HG03135 (cell line): ENCODE results near the gene USP3.

Experiments used
- ATAC-seq: cut with Tn5 transposase; IDR thresholded peaks from one replicate; pipeline ENCODE4 v1.9.1; 2021; ENCODE audit warnings: mild to moderate bottlenecking, moderate library complexity; ENCODE audit not compliant: unreplicated experiment

The USP3 gene

DNA sequence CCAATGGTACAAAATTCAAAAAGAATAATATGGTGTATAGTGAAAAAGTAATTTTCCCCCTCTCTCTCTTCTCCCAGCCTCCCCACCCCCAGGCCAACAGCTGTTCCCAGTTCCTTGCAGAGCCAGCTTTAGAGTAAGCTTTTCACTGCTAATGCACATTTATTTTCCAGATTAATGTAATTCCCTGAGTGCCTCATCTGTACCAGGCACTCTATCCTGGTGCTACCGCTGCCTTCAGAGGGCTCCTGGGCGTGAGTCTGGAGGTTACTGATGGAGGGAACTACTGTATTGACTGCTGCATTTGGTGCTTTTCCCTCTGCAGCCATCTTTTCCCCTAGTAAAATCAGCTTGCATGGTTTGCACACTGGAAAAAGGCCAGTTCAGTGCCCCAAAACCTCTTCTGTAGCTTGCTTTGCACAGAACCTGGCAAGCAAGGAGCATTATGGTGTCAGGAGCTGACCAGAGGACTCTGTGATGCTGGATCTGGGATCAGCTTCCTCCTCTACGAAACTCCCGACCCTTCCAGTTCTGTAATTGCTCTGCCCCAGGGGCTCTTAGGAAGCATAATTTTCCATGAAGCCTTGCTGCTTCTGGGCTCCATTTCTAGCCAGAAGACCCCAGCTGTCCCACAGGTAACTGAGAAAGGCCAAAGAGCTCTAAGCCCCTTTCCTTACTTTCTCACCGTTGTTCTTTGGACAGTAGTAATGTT is 8.5 kb upstream of the USP3 start:
- ATAC-seq = no peak

DNA sequence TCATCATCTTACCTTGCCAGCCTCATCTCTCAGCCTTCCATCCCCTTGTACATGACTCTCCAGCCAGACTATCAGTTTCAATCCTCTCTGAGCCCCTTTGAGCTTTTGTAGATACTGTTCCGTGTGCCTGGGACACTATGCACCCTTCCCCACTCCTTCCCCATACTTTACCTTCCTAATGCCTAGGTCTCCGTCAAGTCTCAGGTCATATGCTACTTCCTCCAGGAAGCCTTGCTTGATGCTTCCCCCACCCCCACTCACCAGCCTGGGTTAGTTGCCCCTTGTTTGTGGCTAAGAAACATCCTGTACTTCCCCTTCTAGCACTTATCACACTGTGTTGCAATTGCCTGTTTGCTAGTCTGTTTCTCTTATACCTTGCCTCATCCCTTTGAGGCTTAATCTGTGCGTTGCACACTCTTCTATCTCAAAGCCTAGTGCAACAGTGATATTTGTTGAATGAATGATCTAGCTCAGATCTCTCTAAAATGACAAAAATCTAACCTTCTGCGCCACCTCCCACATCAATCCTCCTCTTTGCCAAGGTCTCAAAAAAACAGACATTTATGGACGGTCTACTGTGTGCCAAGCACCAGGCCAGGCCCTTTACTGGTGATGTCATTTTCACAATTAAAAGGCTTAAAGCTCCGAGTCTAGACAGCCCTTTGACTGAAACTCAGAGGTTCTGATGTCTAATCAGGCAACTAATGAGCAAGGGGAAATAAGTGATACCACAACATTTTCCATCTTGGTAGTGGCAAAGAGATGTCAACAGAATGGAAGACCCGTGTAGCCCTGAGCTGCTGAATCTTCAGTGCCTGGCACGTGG is 6.5 kb upstream of the USP3 start:
- no peak for ATAC-seq

DNA sequence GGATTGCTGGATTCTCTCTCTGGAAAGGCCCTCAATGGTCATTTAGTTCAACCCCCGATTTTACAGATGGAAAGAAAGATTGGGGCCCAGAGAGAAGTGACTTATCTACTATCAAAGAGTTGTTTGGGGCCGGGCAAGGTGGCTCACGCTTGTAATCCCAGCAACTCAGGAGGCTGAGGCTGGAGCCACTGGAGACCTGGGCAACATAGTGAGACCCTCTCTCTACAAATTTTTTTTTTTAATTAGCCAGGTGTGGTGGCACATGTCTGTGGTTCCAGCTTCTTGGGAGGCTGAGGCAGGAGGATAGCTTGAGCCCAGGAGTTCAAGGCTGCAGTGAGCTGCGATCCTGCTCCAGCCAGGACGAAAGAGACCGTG is 5.2 kb upstream of the USP3 start:
- no peak for ATAC-seq

DNA sequence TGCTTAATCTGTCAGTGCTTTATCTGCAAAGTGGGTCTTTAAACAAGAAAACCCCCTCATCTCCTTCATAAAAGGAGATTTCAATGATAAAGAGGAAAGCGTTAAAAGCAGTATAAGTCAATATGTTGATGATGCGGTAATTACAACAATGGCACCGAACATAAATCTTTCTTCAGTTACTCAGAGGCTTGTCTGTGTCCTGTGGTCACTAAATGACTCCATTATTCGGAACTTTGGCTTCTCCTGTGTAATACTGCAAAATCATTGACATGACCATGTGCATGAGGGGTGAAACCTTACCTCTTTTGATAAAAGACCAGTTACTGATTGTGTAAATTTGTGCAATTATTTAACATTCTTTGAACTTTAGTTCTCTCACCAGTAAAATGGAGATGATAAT is 4.8 kb upstream of the USP3 start:
- no peak for ATAC-seq

DNA sequence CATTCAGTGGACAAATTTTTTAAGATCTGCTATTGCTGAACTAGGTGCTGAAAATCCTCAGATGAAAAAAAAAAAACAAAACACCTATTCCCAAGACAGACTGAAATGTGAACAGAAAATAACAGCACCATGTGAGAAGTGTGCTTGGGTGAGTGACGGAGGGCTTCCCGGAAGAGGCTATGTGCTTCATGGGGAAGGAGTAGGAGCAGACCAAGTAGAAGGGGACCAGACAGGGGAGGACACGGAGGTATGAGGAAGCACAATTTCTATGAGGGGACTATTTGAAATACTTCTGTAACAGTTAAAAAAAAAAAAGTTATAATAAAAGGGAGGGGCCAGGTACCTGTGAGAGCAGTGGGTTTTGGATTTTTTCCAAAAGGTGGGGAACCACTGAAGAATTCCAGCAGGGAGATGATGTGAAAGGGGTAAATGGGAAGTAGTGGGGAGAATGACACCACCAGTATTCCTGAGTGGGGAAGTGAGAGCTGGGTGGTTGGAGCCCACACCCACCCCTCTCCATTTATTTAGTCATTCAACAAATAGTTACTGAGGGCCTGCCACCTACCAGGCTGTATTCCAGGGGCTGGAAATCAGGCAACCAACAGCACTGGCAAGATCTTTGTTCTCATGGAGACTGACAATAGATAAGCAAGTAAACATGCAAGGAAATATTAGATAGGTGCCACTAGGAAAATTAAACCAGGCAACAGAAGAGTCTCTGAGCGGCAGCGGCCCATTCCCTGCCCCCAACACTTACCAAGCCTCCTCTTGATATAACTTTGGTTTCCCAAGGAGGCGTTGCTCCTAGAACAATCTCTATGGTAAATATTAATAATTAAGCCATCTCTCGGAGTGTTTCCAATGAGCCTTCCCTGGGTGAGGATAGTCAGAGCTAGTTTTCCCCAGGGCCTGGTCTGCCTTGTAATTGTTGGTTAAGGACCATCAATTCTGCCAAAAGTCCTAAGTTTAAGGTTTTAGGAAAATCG is 3.8 kb upstream of the USP3 start:
- no peak for ATAC-seq

DNA sequence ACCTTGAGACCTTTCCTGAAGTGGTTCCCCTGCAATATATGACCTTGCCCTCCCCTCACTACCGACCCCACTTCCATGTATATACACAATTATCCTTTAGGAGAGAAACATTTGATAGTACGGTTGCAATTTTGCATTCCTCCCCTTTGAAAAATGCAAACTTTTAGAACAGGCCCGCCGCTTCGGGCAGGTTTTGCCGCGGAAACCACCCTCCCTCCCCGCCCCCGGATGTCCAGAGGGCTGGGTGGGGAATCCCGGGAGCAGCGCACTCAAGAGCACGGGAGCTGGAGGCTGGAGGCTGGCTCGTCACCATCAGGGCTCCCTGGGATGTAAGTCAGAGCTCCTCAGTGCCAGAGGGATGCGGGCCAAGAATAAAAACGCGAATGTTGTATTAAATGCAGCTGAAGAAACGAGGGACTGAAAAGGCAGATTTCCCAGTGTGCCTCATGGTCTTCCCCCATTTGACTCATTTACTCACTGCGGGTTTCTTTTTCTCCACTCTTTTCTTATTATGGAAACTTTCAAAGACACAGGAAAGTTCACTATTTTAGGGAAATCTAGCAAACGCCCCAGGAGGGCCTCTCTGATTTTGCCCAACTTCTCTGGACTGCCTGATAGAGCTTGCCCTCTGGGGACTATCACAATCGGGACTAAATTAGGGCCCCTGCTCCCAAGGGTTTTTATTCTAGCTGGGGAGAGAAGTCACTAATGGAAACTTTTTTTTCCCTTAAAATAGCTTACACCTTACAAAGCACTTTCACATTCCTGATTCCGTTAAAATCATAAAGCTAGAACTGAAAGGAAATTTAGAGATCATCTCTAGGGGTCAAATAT is 2.9 kb upstream of the USP3 start:
- no peak for ATAC-seq

DNA sequence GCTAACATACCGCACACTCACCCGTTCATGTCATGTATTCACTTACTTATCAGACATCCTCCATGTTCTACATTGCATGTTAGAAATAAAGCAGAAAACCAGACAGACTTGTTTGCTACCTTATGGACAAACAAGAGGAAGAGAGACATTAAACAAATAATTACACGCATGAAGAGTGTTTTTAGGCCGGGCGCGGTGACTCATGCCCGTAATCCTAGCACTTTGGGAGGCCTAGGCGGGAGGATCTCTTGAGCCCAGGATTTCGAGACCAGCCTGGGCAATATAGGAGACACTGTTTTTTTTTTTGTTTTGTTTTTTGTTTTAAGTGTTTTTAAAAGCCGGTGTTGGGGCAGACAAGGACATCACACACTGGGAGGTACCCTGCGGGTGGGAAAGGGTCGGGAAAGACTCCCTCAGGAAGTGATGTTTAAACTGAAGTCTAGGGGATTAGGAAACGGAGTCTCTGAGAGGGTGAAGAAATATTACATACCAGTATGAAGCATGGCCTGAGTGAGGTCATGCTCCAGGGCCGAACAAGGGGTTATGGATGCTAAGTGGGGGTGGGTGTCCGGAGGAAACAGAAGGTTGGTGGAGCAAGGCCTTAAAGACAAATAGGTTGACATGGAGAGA is 2.1 kb upstream of the USP3 start:
- no peak for ATAC-seq

DNA sequence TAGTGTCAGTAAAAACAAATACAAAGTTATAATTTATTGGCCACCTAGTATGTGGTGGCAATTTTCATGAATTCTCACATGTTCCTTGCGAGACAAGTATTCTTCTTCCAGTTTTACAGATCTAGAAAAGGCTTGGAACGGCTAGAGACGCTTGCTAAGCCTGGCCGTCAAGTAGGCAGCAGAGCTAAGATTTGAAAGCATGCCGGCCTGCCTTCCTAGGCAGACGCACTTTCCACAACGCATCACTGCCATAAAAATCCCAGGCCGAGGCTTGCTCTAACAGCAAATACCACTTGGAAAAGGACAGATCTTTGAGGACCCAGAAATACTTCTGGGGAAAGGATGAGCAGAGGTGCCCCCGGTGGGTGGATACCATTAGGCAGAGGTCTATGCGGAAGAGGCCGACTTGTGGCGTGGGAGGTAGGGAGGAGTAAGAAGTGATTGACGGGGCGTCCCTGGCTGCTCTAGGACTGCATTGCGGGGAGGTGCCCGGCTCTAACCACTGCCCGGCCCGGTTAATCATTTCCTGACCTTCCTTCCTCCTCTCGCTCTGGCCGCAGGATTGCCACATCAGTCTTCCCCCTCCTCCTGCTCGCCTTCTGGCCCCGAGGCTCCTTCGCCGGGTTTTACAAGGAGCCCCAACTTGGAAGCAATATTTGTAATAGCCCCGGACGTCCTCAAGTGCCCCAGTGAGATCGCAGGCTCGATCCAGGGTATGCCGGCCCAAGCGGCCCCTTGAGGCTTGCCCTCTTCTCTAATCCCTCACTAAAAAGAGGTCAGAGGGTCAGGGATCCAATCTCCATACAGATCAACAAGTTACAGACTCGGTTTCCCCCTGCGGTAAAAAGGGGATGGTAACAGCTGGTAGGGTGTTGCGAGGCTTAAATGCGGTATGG is 1.3 kb upstream of the USP3 start:
- peak; percentile 47 for ATAC-seq

DNA sequence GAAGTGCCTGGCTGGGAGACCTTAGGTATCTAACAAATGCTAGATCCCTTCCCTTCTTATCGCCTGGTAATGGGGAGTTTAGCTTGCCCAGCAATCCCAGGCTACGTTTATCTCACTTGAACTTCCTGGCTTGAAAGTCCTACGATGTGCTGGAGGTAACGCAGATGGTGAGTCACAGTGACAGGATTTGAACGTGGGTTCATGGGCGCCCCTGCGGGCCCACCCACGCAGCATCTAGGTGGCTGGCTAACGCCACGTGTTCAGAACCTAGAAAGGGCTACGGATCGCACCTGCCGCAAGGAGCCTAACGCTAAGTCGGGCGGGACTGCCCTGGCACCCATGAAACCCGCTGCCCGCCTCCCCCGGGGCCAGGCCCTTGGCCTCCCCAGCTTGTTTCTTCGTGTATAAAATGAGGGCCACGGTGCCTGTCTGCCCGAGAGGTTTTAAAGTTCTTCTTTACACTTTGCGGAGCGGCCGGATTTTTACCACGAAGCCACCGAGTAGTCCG is 600 bp upstream of the USP3 start:
- ATAC-seq = peak; percentile 24

DNA sequence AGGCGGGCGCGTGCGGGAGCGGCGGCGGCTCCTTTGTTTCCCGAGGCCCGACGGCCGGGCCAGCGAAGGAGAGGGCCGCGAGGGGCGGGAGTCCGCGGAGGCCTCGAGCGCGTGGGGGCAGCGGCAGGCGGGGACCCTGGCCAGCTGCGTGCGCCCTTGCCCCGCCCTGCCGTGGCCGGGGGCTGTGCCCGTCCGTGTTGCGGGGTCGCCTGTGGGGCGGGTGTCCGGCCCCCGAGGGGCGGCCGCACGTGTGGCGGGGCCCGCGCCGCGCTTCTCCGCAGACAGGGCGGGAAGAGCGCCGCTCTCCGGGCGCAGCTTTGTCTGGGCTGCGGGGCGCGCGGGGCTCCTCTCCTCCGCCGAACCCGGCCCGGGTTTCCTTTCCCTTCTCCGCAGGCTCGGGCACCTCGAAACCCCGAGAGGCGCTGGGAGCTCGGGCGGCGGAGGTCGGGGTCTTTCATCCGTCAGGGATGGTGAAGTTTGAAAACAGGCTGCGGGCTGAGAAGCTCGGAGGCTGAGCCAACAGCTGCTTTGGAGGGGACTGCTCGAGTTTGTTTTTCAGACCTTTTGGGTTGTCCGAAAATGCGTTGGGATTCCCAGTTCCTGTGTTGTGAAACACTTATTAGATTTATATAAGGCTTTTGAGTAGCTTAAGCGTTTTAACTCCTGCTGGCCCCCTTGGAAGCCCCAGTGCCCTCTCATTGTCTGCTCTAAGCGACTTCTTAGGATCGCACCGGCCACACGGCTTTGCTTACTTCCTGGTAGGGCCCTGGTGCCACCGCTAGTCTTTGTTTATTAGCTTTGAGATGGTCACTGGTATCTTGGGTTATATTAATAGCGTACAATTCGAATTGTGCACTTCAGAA is 817 bp downstream of the USP3 start:
- ATAC-seq = peak; percentile 5

DNA sequence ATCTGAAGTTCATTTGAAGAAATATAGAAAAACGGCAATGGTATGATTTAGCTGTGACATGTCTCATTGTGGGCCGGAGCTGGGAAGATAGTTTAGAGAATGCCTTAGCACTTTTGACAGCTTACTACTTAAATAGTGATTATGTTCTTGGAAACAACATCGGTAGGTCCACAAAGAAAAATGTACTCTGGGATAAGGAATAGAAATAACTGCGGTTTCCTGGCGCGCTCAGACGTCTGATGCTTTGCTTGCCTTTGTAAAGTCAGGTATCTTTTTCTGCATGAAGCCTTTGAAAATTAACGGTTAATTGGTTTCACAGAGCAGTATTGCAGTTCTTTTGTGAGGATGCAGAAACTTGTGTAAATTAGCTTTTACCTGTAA is 1.4 kb downstream of the USP3 start:
- no peak for ATAC-seq

DNA sequence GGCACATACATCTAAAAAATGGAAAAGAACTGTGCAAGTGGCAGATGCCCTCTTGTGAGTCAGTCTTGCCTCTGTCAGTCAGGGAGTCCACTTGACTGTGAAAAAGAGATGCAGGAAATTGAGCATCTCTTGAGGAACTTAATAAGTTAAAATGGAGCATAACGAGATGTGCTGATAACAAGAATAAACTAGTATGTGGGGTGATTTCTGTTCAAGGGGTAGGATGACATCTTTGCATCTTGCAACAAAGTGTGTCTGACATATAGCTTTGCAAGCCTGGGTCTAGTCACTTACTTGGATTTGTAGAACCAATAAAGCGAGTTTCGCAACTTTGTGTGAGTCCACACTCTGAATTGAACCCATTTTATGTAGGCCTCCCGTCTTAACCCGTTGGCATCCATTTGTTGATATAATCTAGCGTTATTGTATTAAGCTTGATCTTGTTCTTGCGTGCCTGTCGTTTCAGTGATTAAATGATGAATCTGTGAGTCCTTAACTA is 2.2 kb downstream of the USP3 start:
- ATAC-seq = no peak

DNA sequence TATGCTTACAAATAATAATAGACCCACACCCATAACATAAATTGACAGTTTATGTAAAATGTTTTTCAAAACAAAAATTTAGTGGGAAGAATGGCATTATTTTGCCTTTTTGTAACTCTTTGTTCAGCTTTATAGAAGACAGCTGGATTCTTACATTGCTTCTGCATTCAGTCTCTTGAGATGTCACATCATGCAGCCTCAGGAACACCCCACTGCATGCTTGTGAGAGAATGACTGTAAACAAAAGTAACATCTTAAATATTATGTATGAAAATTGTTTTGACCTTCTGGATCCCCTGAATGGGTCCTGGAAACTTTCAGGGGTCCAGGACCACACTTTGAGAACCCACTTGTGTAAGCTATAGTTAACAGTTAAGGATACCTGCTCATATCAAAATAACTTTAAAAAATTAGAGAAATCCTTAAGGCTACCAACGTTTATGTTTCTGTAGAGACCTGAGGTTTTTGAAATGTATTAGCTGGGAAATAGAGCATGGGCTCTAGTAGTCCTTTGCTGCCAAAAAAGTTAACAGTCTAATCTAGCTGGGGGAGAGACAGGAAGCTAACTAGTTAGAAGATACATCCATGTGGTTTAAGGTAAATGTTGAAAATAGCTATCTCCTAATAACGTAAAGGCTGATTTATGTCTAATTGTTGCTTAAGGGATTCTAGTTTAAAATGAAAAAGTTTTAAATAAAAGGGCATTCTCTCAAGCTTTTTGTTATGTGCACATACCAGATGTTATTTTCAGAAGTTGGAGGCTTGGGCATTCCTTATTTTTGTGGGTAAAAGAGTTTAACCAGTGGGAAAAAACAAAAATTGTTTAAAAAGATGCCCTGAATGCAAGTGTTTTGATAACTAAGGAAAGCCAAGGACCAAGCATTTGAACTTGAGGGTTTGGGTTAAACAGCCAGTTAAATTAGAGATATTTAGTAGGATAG is 3.8 kb downstream of the USP3 start:
- ATAC-seq = no peak

DNA sequence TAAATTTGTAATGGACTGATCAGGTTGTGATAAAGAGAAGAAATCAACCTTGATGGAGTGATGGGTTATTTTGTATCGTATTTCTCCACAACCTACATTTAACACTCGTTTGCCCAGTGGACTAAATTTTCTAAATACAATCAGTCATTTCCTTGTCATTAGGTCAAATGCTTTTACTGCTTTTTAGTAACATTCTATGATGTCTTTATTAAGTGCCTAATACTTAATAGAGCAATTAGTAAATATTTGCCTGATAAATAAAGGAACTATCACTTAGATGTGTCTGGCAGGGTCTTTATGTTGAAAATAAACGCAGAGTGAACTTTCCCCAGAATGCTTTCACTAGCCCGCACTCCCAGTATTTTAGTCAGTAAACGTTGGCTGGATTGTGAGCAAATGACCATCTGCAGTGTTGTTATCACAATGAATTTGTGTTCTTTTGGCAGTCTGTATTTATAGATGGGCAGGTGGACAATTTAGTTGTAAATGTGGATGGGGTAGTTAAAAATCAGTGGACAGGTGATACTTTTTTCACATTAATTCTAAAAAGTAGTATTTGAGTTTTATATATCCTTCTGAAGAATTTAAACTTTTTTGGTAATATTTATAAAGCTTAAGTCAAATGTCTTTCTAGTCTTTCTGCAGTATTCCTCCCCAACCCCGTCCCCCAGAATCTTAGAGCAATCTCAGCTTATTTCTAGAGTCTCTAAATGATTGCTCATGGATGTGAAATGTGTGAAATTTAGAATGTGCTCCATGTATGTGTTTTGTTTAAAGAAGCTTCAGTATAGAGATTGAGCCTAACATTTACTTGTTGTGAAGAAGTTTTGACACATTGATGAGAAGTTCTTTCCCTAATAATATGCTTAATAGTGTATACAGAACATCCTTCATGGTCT is 4.9 kb downstream of the USP3 start:
- no peak for ATAC-seq
